PFSK-1 (cell line): ENCODE data around the gene ATP6AP1.

Experiments
- FOXP2 ChIP-seq: optimal IDR thresholded peaks from 2 replicates; pipeline ENCODE3; 2011; ENCODE audit warnings: borderline replicate concordance, control low read depth, inconsistent platforms; ENCODE audit not compliant: insufficient read depth; ENCODE audit errors: extremely low read length, extremely low read depth
- POLR2AphosphoS5 ChIP-seq: IDR thresholded peaks from 2 replicates; pipeline ENCODE4 v1.6.1; 2012; ENCODE audit warnings: low read depth, mild to moderate bottlenecking, control low read depth, low read length, moderate library complexity
- REST ChIP-seq, 2 experiments: IDR thresholded peaks; 2 replicates each; pipeline versions ENCODE4 v1.6.1 to v1.8.0; 2011 to 2012; ENCODE audit warnings: low read depth in 2 of 2, low read length in 2 of 2, control low read depth in 1 of 2, inconsistent platforms in 1 of 2, mild to moderate bottlenecking in 1 of 2, moderate library complexity in 1 of 2; ENCODE audit not compliant: insufficient read depth in 1 of 2
- SIN3A ChIP-seq: IDR thresholded peaks from 2 replicates; pipeline ENCODE4 v1.6.1; 2012; ENCODE audit warnings: mild to moderate bottlenecking, low read length, moderate library complexity, borderline replicate concordance; ENCODE audit not compliant: insufficient read depth
- TAF1 ChIP-seq: IDR thresholded peaks from 2 replicates; pipeline ENCODE4 v1.6.1; 2012; ENCODE audit warnings: low read length, control low read depth, borderline replicate concordance; ENCODE audit not compliant: insufficient read depth

ATP6AP1 gene

DNA sequence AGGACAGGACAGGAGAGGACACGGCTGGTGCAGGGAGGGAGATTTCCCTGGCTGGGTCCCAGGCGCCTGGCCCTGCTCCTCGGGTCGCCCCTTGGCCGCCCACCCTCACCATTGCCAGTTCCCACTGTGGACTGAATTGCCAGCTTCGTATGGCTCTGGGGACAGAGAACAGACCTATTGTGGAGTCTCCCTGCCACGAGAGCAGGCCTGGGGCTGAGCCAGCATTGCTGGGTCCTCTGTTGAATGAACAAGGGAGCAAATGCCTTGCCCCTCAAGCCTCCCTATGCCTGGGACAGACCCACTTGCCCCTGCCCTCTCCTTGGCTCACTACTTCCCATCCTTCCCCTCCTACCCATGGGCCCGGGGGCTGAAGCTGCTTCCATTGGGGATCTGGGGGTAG, 33.9 kb downstream of the ATP6AP1 start:
- TF ChIP-seq FOXP2 (no peak), REST (IDR thresholded peaks at IDR 0.05; ENCODE audit: insufficient read depth in 1 of 2, low read depth in 2 of 2, low read length in 2 of 2) (no peak), POLR2AphosphoS5 (no peak), SIN3A (no peak), TAF1 (no peak)

DNA sequence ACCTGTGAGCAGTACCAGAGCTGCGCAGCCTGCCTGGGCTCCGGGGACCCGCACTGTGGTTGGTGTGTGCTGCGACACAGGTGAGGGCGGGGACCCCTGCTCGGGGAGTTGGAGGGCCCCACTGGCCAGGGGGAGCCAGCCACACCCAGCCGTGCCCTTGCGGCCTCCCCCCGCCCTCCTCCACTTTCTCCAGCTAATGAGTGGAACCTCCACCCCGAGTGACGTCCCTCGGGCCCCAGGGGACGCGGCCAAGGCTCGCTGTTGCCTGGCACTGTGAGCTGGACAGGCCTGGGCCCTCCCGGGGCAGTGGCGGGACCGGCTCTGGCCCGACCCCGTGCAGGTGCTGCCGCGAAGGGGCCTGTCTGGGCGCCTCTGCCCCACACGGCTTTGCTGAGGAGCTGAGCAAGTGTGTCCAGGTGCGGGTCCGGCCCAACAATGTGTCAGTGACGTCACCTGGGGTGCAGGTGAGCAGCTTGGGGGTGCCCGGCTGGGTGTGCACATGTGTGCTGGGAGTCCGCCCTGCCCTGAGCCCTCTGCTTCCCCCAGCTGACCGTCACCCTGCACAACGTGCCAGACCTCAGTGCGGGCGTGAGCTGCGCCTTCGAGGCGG, 35.2 kb downstream of the ATP6AP1 start:
- no peak for TF ChIP-seq REST (IDR thresholded peaks at IDR 0.05; ENCODE audit: insufficient read depth in 1 of 2, low read depth in 2 of 2, low read length in 2 of 2)
- TF ChIP-seq TAF1: no peak
- no peak for TF ChIP-seq POLR2AphosphoS5
- no peak for TF ChIP-seq SIN3A
- TF ChIP-seq FOXP2: no peak

GRCh38 chrX:154464806-154465365, 36.4 kb downstream of the ATP6AP1 start:
- no peak for TF ChIP-seq POLR2AphosphoS5
- TF ChIP-seq REST (IDR thresholded peaks at IDR 0.05; ENCODE audit: insufficient read depth in 1 of 2, low read depth in 2 of 2, low read length in 2 of 2): no peak
- TF ChIP-seq SIN3A: no peak
- TF ChIP-seq FOXP2: no peak
- no peak for TF ChIP-seq TAF1

DNA sequence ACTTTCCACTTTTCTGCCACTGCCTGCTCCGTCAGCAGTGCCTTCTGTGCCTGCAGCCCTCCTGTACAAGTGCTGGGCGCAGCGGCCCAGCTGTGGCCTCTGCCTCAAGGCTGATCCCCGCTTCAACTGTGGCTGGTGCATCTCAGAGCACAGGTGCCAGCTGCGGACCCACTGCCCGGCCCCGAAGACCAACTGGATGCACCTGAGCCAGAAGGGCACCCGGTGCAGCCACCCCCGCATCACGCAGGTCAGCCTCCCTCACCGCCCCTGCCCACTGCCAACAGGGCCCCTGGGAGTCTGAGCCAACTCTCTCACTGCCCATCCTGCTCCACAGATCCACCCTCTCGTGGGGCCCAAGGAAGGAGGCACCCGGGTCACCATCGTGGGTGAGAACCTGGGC, 37.1 kb downstream of the ATP6AP1 start:
- no peak for TF ChIP-seq FOXP2
- TF ChIP-seq TAF1: no peak
- no peak for TF ChIP-seq REST (IDR thresholded peaks at IDR 0.05; ENCODE audit: insufficient read depth in 1 of 2, low read depth in 2 of 2, low read length in 2 of 2)
- no peak for TF ChIP-seq SIN3A
- TF ChIP-seq POLR2AphosphoS5: no peak

DNA sequence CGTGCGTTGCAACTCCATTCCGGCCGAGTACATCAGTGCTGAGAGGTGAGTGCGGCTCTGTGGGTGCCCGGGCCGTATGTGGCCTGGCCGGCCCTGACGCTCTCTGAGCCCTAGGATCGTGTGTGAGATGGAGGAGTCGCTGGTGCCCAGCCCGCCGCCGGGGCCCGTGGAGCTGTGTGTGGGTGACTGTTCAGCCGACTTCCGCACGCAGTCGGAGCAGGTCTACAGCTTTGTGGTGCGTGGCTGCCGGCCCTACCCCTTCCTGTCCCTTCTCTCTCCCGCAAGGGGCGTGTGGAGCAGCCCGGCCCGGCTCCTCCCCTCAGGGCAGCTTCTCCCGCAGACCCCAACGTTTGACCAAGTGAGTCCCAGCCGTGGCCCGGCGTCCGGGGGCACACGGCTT, 37.6 kb downstream of the ATP6AP1 start:
- TF ChIP-seq FOXP2: no peak
